GM12873 (cell line): ENCODE measurements around the gene ADARB1.

Experiments
- CTCF ChIP-seq: IDR thresholded peaks from 2 replicates; pipeline ENCODE4 v1.5.1; 2012; ENCODE audit warnings: low read depth, mild to moderate bottlenecking, moderate library complexity, low read length, control low read depth; ENCODE audit not compliant: insufficient read depth; ENCODE audit errors: missing control alignments

Gene ADARB1

GRCh38 chr21:45154511-45155508, 80.4 kb downstream of the ADARB1 start:
- TF ChIP-seq CTCF: no peak

DNA sequence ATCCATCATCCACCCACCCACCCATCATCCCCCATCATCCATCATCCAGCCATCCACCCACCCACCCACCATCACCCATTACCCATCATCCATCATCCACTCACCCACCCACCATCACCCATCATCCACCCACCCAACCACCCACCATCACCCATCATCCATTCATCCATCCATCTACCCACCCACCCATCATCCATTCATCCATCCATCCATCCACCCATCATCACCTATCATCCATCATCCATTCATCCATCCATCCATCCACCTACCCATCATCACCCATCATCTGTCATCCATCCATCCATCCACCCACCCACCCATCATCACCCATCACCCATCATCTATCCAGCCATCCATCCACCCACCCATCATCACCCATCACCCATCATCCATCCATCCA, 81.5 kb downstream of the ADARB1 start:
- no peak for TF ChIP-seq CTCF

GRCh38 chr21:45156459-45156858, 82.1 kb downstream of the ADARB1 start:
- no peak for TF ChIP-seq CTCF

- TF ChIP-seq CTCF: no peak
These were observed 83.6 kb downstream of the ADARB1 start for GRCh38 chr21:45157932-45158331.

DNA sequence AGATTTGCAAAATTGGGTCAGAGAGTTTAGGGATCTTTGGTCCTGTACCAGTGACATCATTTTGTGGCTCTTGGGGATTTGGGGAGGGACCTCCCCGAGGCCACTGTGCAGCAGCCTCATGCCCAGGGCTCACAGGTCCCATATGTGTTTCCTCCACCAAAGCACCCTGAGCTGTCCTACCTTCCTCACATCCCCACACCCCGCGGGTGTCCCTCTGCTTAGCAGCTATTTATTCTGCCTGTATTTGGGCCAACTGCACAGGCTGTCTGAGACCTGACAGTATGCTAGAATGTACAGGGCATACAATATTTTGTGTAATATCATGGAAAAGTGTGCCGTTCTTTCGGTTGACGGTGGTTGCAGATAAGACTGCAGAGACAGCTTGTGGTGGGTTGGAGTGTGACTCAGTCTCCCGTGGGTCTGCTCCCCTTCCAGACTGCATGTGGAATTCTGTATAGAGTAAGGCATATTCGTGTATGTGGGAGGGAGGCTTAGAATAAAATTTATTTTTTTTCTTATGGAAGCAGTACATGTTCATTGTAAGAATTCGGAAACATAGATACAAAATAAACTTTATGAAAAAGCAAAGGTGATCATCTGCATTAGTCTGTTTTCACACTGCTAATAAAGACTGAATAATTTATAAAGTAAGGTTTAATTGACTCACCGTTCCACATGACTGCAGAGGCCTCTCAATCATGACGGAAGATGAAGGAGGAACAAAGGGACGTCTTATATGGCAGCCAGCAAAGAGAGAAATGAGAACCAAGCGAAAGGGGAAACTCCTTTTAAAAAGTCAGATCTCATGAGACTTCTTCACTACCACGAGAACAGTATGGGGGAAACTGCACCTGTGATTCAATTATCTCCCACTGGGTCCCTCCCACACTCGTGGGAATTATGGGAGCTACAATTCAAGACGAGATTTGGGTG, 84.4 kb downstream of the ADARB1 start:
- no peak for TF ChIP-seq CTCF

- no peak for TF ChIP-seq CTCF
These were observed 85.8 kb downstream of the ADARB1 start for GRCh38 chr21:45160198-45160597.
